ENCODE measurements around the gene MT1X.

DNA sequence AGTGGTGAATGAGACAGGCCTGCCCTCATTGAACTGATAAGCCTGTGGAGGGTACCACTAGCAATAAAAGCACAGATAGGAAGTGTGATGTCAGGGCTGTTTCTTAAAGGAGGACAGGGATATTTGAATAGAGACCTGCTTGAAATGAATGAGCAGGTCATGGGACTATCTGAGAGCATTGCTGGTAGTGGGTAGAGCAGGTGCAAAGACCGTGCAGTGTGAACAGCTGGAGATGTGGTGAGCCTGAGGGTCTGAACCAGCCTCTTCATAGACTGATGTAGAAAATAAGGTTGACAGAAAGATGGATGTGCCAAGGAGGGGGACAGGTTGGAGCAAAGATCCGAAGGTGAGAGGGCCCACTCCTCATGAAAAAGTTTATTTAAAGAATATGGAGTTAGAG is 50.1 kb downstream of the MT1X start:
- TF ChIP-seq POLR2A (IDR thresholded peaks at IDR 0.05) (no peak), EP300 (IDR thresholded peaks at IDR 0.05) (no peak), POLR2AphosphoS5 (IDR thresholded peaks at IDR 0.05) (no peak)
- TF ChIP-seq, protein P1, sequence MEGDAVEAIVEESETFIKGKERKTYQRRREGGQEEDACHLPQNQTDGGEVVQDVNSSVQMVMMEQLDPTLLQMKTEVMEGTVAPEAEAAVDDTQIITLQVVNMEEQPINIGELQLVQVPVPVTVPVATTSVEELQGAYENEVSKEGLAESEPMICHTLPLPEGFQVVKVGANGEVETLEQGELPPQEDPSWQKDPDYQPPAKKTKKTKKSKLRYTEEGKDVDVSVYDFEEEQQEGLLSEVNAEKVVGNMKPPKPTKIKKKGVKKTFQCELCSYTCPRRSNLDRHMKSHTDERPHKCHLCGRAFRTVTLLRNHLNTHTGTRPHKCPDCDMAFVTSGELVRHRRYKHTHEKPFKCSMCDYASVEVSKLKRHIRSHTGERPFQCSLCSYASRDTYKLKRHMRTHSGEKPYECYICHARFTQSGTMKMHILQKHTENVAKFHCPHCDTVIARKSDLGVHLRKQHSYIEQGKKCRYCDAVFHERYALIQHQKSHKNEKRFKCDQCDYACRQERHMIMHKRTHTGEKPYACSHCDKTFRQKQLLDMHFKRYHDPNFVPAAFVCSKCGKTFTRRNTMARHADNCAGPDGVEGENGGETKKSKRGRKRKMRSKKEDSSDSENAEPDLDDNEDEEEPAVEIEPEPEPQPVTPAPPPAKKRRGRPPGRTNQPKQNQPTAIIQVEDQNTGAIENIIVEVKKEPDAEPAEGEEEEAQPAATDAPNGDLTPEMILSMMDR (IDR thresholded peaks at IDR 0.05), result no peak
